PC-9 (cell line): ENCODE measurements around the gene NUDCD2. TPM values are rescaled to one million over a fixed set of nuclear protein-coding genes. Genes with fewer than 3 reads are reported as not detected.

Experiments used
- BruUV-seq: library from RNA; stranded (reverse); fragments of 400-500 nt; replicated peaks from 2 replicates; lab custom pipeline; 2021; lab: Mats Ljungman, UMichigan
- CTCF ChIA-PET: fragments of 300-600 bp; sonication (Branson Sonifier 250); formaldehyde crosslinking; loops from one replicate; lab custom pipeline; 2022; ENCODE audit warnings: antibody characterized with exemption; lab: Charles Lee
- POLR2A ChIA-PET: fragments of 300-600 bp; sonication (Branson Sonifier 250); formaldehyde crosslinking; loops from one replicate; lab custom pipeline; 2022; ENCODE audit warnings: antibody characterized with exemption; ENCODE audit not compliant: unreplicated experiment; lab: Charles Lee
- DNase-seq, 2 experiments: peaks; one replicate each; pipeline versions ENCODE4 v3.0.0 to v3.0.0-alpha.2; 2015 to 2022; ENCODE audit warnings: mixed read lengths in 1 of 2
- H2AFZ ChIP-seq: fragments of 200-600 bp; sonication (generic); 2 replicates; pipeline ENCODE4 v1.8.1; 2017; ENCODE audit warnings: antibody characterized with exemption
- H3F3A ChIP-seq: fragments of 200-600 bp; sonication (generic); 2 replicates; pipeline ENCODE4 v1.8.1; 2017; ENCODE audit warnings: antibody characterized with exemption, mild to moderate bottlenecking, low read depth; ENCODE audit not compliant: insufficient read depth
- H3K27ac ChIP-seq: fragments of 200-600 bp; sonication (generic); 2 replicates; pipeline ENCODE4 v1.6.1; 2016; ENCODE audit warnings: mixed run types
- H3K27me3 ChIP-seq: fragments of 200-600 bp; sonication (generic); 2 replicates; pipeline ENCODE4 v1.6.1; 2016; ENCODE audit warnings: low read depth, mixed run types; ENCODE audit not compliant: insufficient read depth
- H3K36me3 ChIP-seq: fragments of 200-600 bp; sonication (generic); 2 replicates; pipeline ENCODE4 v1.6.1; 2016; ENCODE audit warnings: low read depth, mixed run types
- H3K4me1 ChIP-seq: fragments of 200-600 bp; sonication (generic); replicated peaks from 2 replicates; pipeline ENCODE4 v1.6.1; 2016; ENCODE audit warnings: mixed run types; ENCODE audit not compliant: insufficient read depth
- H3K4me2 ChIP-seq: fragments of 200-600 bp; sonication (generic); 2 replicates; pipeline ENCODE4 v1.6.1; 2017; ENCODE audit warnings: mixed run types
- H3K4me3 ChIP-seq: fragments of 200-600 bp; sonication (generic); 2 replicates; pipeline ENCODE4 v1.6.1; 2016; ENCODE audit warnings: mixed run types
- H3K79me2 ChIP-seq: fragments of 200-600 bp; sonication (generic); 2 replicates; pipeline ENCODE4 v1.6.1; 2017; ENCODE audit warnings: low read depth, mixed run types
- H3K9me2 ChIP-seq: fragments of 200-600 bp; sonication (generic); 2 replicates; pipeline ENCODE4 v1.8.1; 2017; ENCODE audit warnings: mild to moderate bottlenecking; ENCODE audit not compliant: insufficient read depth
- H3K9me3 ChIP-seq: fragments of 200-600 bp; sonication (generic); 2 replicates; pipeline ENCODE4 v1.8.1; 2016; ENCODE audit warnings: low read depth; ENCODE audit not compliant: insufficient read depth
- H4K20me1 ChIP-seq: fragments of 200-600 bp; sonication (generic); 2 replicates; pipeline ENCODE4 v1.8.1; 2017; ENCODE audit not compliant: insufficient read depth
- EZH2 ChIP-seq: fragments of 200-600 bp; sonication (generic); IDR thresholded peaks from 2 replicates; pipeline ENCODE4 v1.8.0; 2017; ENCODE audit warnings: antibody characterized with exemption, low read depth
- intact Hi-C: fragments of 100-400 bp; cut with micrococcal nuclease; formaldehyde crosslinking; loops from one replicate; pipeline ENCODE4 v1.10.0; 2022; ENCODE audit not compliant: unreplicated experiment
- total RNA-seq: library from RNA; stranded (reverse); gene quantifications from 2 replicates; pipeline ENCODE4 v1.2.3, GENCODE V29; 2021
- TF ChIP-seq, protein P1 (sequence below): fragments of 200-600 bp; sonication (generic); conservative IDR thresholded peaks from 2 replicates; pipeline ENCODE4 v1.6.1; 2017; ENCODE audit warnings: mixed run types, antibody characterized with exemption, mild to moderate bottlenecking, moderate library complexity

NUDCD2 gene
- total RNA-seq, 1 experiment from 2014 or later: 68.6 TPM

DNA sequence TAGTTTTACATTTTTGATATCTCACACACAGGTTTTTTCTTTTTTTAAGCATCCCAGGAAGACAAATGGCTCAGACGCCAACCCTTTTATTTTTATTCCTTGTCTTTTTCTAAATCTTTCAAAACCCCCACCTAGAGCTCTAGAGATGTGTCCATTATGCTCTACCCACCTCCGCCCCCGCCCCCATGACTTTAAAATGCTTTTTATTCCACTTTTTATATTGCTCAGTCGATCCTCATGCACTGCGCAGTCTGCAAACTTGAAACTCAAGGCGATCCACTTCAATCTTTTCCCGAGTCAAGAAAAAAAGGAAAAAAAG lies 45.1 kb upstream of the NUDCD2 start:
- peak overlapping the region; percentile 77 for H2AFZ ChIP-seq
- peaks cover 29% of the 10 kb centered on the region for H3K4me1 ChIP-seq
- peaks cover 22% of the 10 kb centered on the region for H3F3A ChIP-seq
- peaks cover 42% of the 10 kb centered on the region for H3K79me2 ChIP-seq
- H3K4me3 ChIP-seq: peak overlapping the region; percentile 92
- H3K27me3 ChIP-seq: no peaks in the 10 kb centered on the region
- H4K20me1 ChIP-seq: 0 out of 2 replicates have a peak, but pooled peaks cover 12% of the 10 kb centered on the region
- H3K27ac ChIP-seq: peak overlapping the region; percentile 72
- TF ChIP-seq, protein P1, sequence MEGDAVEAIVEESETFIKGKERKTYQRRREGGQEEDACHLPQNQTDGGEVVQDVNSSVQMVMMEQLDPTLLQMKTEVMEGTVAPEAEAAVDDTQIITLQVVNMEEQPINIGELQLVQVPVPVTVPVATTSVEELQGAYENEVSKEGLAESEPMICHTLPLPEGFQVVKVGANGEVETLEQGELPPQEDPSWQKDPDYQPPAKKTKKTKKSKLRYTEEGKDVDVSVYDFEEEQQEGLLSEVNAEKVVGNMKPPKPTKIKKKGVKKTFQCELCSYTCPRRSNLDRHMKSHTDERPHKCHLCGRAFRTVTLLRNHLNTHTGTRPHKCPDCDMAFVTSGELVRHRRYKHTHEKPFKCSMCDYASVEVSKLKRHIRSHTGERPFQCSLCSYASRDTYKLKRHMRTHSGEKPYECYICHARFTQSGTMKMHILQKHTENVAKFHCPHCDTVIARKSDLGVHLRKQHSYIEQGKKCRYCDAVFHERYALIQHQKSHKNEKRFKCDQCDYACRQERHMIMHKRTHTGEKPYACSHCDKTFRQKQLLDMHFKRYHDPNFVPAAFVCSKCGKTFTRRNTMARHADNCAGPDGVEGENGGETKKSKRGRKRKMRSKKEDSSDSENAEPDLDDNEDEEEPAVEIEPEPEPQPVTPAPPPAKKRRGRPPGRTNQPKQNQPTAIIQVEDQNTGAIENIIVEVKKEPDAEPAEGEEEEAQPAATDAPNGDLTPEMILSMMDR: no peak
- no peak for TF ChIP-seq EZH2
- H3K4me2 ChIP-seq: peak overlapping the region; percentile 98
- H3K36me3 ChIP-seq: no peaks in the 10 kb centered on the region
- intact Hi-C loops: loop anchor here (1.0 to 2.0 kb wide), 2 partner anchors 45 to 68 kb away; partner anchors contain the start of genes CCNG1, HMMR and NUDCD2
- CTCF ChIA-PET: no interaction called here
- BruUV-seq: TSS peak; percentile 85
- POLR2A ChIA-PET: interaction anchor here (0.6 to 1.1 kb wide), 3 partner anchors 44 to 130 kb away, joined by 3 to 12 read pairs (median 4); partner anchors contain the start of genes CCNG1, HMMR and NUDCD2
- no peak for DNase-seq
- H3K9me2 ChIP-seq: no peaks in the 10 kb centered on the region
- H3K9me3 ChIP-seq: no peaks in the 10 kb centered on the region

DNA sequence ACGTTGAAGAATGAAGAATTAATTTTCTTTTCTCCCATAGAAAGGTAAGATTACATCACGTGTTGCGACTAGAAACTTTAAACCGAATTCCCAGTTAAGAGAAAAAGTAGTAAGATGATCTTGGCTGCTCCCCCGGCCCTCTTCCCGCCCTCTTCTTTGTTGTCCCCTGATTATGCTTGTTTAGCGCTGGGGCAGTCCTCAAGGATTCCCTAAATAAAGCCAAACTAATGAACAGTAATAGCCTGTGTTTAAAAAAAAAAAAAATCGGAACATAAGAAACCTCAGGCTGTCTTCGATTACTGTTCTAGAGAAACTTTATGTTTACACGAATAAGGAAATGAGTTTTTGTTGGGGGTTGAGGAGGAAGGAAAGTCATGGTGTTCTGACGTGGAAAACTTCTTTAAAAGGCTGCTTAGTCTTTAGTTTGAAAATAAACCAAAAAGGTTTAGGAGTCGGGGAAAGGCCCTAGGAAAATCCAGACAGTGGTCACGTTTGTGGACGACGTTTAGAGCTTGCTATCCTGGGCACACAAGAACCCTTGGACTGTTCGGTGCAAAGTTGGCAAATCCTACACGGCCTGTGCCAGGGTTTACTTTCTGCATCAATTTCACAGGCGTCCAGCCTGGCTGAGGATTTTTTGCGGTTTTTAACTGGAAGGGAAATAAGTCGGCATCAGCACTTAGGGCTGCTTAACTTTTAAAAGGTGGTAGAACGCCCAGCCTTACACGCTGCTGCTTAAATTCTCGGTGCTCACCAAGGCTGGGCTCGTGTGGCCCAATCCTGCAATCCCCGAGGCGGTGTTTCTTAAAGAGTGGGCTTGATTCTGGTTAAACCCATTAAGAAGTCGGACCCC lies 44.4 kb upstream of the NUDCD2 start:
- Histone ChIP-seq H4K20me1 (0 out of 2 replicates have a peak, but pooled peaks cover 12% of the 10 kb centered on the region), H3K36me3 (no peaks in the 10 kb centered on the region), H3F3A (peaks cover 22% of the 10 kb centered on the region), H3K79me2 (peaks cover 35% of the 10 kb centered on the region), H3K27ac (peak overlapping the region; percentile 72), H3K9me3 (0 out of 2 replicates have a peak, but pooled peaks cover 2% of the 10 kb centered on the region), H2AFZ (peak overlapping the region; percentile 77), H3K27me3 (no peaks in the 10 kb centered on the region), H3K4me1 (peaks cover 29% of the 10 kb centered on the region), H3K4me3 (peak overlapping the region; percentile 92), H3K9me2 (no peaks in the 10 kb centered on the region), H3K4me2 (peak overlapping the region; percentile 98)
- peak; percentile 24 to 50 for DNase-seq
- POLR2A ChIA-PET: no interaction called here
- intact Hi-C loops: loop anchor here (2.0 kb wide), 1 partner anchor 68 kb away; the partner anchor contains the start of gene CCNG1
- no TSS peak for BruUV-seq
- TF ChIP-seq, protein P1: no peak
- no peak for TF ChIP-seq EZH2
- CTCF ChIA-PET: no interaction called here

DNA sequence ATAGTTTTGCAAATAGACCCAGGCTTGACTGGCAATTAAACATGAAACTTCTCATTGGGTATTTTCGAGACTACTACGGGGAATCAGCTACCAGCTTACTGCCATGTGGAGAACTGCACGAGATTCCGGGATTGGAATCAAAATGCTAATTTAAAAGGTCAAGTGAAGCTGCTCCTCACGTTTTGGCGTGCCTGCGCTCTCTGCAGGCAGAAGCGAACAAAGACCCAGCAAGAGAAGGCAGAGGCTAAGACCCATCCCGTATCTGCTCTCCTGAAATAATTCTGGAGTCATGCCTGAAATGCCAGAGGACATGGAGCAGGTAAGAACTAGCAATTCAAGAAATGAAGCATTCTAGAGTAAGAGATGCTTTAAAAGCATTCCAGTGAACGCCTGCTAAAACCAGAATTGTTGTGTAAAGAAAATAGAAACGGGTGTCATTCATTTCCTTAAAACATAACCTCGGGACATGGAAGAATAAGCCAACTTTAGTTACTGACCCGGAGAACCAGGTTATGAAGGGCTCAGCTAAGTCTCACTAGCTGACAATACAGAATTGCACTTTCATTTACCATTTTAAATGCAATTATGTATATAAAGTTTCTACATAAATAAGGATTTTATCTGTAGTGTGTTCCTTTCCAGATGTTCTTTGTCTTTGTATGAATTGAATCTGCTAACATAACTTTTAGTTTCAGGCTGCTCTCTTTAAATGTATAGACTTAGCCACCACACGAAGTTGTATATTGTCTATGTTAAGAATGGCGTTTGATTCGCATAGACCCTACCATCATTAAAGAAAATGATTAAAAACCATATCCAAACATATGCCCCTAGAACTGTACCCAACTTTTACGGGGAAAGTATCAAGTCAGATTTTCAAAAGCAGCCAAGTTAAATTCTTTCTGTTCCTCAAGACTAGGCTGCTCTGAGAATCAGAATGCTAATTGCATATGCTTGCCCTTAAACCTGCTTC lies 43.5 kb upstream of the NUDCD2 start:
- intact Hi-C loops: loop anchor here (2.0 kb wide), 1 partner anchor 67 kb away; the partner anchor contains the start of gene CCNG1
- peaks cover 29% of the 10 kb centered on the region for H3K4me1 ChIP-seq
- CTCF ChIA-PET: no interaction called here
- H3K79me2 ChIP-seq: peaks cover 26% of the 10 kb centered on the region
- H3F3A ChIP-seq: peaks cover 22% of the 10 kb centered on the region
- BruUV-seq: no TSS peak
- 0 out of 2 replicates have a peak, but pooled peaks cover 12% of the 10 kb centered on the region for H4K20me1 ChIP-seq
- no peaks in the 10 kb centered on the region for H3K36me3 ChIP-seq
- 0 out of 2 replicates have a peak, but pooled peaks cover 3% of the 10 kb centered on the region for H3K9me3 ChIP-seq
- H3K27ac ChIP-seq: peak overlapping the region; percentile 72
- POLR2A ChIA-PET: interaction anchor here (0.7 to 0.9 kb wide), 2 partner anchors 43 to 471 kb away, joined by 3 to 4 read pairs; partner anchors contain the start of genes HMMR and NUDCD2
- peak overlapping the region; percentile 77 for H2AFZ ChIP-seq
- TF ChIP-seq EZH2: no peak
- TF ChIP-seq, protein P1: no peak; the same call in 1 of the 2 replicates
- no peaks in the 10 kb centered on the region for H3K27me3 ChIP-seq
- H3K9me2 ChIP-seq: no peaks in the 10 kb centered on the region
- H3K4me3 ChIP-seq: peak overlapping the region; percentile 92
- H3K4me2 ChIP-seq: peak overlapping the region; percentile 98
- peak; percentile 61 to 63 for DNase-seq
